Calu3 (cell line): ENCODE data around the gene ZNF524. TPM values are rescaled to one million over a fixed set of nuclear protein-coding genes. Genes with fewer than 3 reads are reported as not detected.

Experiments
- BruUV-seq: library from RNA; stranded (reverse); fragments of 400-500 nt; replicated peaks from 2 replicates; lab custom pipeline; 2021; lab: Mats Ljungman, UMichigan
- CTCF ChIA-PET: fragments of 300-600 bp; sonication (Branson Sonifier 250); formaldehyde crosslinking; loops from one replicate; lab custom pipeline; 2022; ENCODE audit warnings: antibody characterized with exemption; lab: Charles Lee
- DNase-seq: peaks from one replicate; pipeline ENCODE4 v3.0.0; 2022
- H3K27ac Mint-ChIP-seq: one replicate; pipeline ENCODE4 v1.8.0; 2022; ENCODE audit warnings: mixed read lengths; ENCODE audit not compliant: unreplicated experiment
- H3K27me3 Mint-ChIP-seq: one replicate; pipeline ENCODE4 v1.8.0; 2022; ENCODE audit warnings: mixed read lengths; ENCODE audit not compliant: unreplicated experiment
- H3K36me3 Mint-ChIP-seq: one replicate; pipeline ENCODE4 v1.8.0; 2022; ENCODE audit warnings: mild to moderate bottlenecking, moderate library complexity, mixed read lengths; ENCODE audit not compliant: insufficient read depth, unreplicated experiment
- H3K4me1 Mint-ChIP-seq: one replicate; pipeline ENCODE4 v1.8.0; 2022; ENCODE audit warnings: mild to moderate bottlenecking, low read depth, mixed read lengths; ENCODE audit not compliant: unreplicated experiment
- H3K4me3 Mint-ChIP-seq: one replicate; pipeline ENCODE4 v1.8.0; 2022; ENCODE audit warnings: mild to moderate bottlenecking, low read depth, moderate library complexity, mixed read lengths; ENCODE audit not compliant: unreplicated experiment
- H3K9me3 Mint-ChIP-seq: one replicate; pipeline ENCODE4 v1.8.0; 2022; ENCODE audit warnings: low read depth, mixed read lengths; ENCODE audit not compliant: unreplicated experiment
- CTCF ChIP-seq: fragments of 200-600 bp; IDR thresholded peaks from one replicate; pipeline ENCODE4 v1.8.0; 2022; ENCODE audit warnings: antibody characterized with exemption; ENCODE audit not compliant: unreplicated experiment
- intact Hi-C: fragments of 100-400 bp; cut with micrococcal nuclease; formaldehyde crosslinking; loops from one replicate; pipeline ENCODE4 v1.10.0; 2022; ENCODE audit not compliant: unreplicated experiment
- total RNA-seq: library from RNA; stranded (reverse); gene quantifications from 2 replicates; pipeline ENCODE4 v1.2.3, GENCODE V29; 2022

The ZNF524 gene
- total RNA-seq, 1 experiment from 2014 or later, result 18.5 TPM

GRCh38 chr19:55605207-55605636 lies 5.1 kb downstream of the ZNF524 start:
- H3K4me1 Mint-ChIP-seq, result peaks cover 34% of the 10 kb centered on the region
- intact Hi-C loops, result no loop called here
- no peaks in the 10 kb centered on the region for H3K9me3 Mint-ChIP-seq
- TF ChIP-seq CTCF, result no peak
- CTCF ChIA-PET, result interaction anchor here (0.6 to 1.8 kb wide), 8 partner anchors 18 to 1725 kb away, joined by 3 to 15 read pairs (median 4); partner anchors contain the start of gene PTPRH
- H3K27ac Mint-ChIP-seq, result peak overlapping the region; percentile 70
- H3K27me3 Mint-ChIP-seq, result no peaks in the 10 kb centered on the region
- no TSS peak for BruUV-seq
- peaks cover 64% of the 10 kb centered on the region for H3K36me3 Mint-ChIP-seq
- DNase-seq, result peak; percentile 99
- peak overlapping the region; percentile 86 for H3K4me3 Mint-ChIP-seq

GRCh38 chr19:55605637-55606470 lies 5.8 kb downstream of the ZNF524 start, which contains the start of gene ZNF865:
TSS of gene ZNF865 (plus strand) at chr19:55605647. CDS start at chr19:55613619, 7,972 bp downstream.
- CTCF ChIA-PET, result interaction anchor here (0.5 to 2.0 kb wide), 18 partner anchors 12 to 460 kb away, joined by 3 to 15 read pairs (median 4); partner anchors contain the start of genes NAT14, PTPRH and ZNF784
- DNase-seq, result peak; percentile 82
- peak within 1 kb of the TSS; percentile 86 for H3K4me3 Mint-ChIP-seq
- BruUV-seq, result no TSS peak
- peak within 1 kb of the TSS; percentile 84 for H3K27ac Mint-ChIP-seq
- TF ChIP-seq CTCF, result peak; percentile 85
- H3K27me3 Mint-ChIP-seq, result no peaks in the 10 kb centered on the region
- H3K9me3 Mint-ChIP-seq, result no peaks in the 10 kb centered on the region
- H3K4me1 Mint-ChIP-seq, result peaks cover 34% of the 10 kb centered on the region
- peaks cover 57% of the 10 kb centered on the region for H3K36me3 Mint-ChIP-seq
- intact Hi-C loops, result loop anchor here (1.0 to 2.0 kb wide), 2 partner anchors 57 to 90 kb away; no protein-coding TSS in a partner anchor

- no peak for TF ChIP-seq CTCF
These were observed 6.3 kb downstream of the ZNF524 start for GRCh38 chr19:55606471-55606787.

GRCh38 chr19:55606817-55607216 lies 6.7 kb downstream of the ZNF524 start:
- no peak for DNase-seq
- CTCF ChIA-PET, result interaction anchor here (0.6 to 2.0 kb wide), 13 partner anchors 11 to 461 kb away, joined by 3 to 15 read pairs (median 4); partner anchors contain the start of genes NAT14 and ZNF784
- Mint-ChIP-seq H3K27me3 (no peaks in the 10 kb centered on the region), H3K4me3 (peak overlapping the region; percentile 86), H3K27ac (peak overlapping the region; percentile 84), H3K36me3 (peaks cover 49% of the 10 kb centered on the region), H3K4me1 (peaks cover 28% of the 10 kb centered on the region), H3K9me3 (no peaks in the 10 kb centered on the region)
- BruUV-seq, result no TSS peak
- intact Hi-C loops, result loop anchor here (1.0 to 2.0 kb wide), 2 partner anchors 58 to 91 kb away; no protein-coding TSS in a partner anchor
- no peak for TF ChIP-seq CTCF

More at GRCh38 chr19:55606471-55606787, 6.3 kb downstream of the ZNF524 start:
- no peaks in the 10 kb centered on the region for H3K9me3 Mint-ChIP-seq
- peak overlapping the region; percentile 86 for H3K4me3 Mint-ChIP-seq
- TSS peak; percentile 27 for BruUV-seq
- CTCF ChIA-PET, result interaction anchor here (0.6 to 2.0 kb wide), 15 partner anchors 11 to 460 kb away, joined by 3 to 15 read pairs (median 4); partner anchors contain the start of genes NAT14 and ZNF784
- DNase-seq, result no peak
- H3K36me3 Mint-ChIP-seq, result peaks cover 53% of the 10 kb centered on the region
- H3K27me3 Mint-ChIP-seq, result no peaks in the 10 kb centered on the region
- intact Hi-C loops, result loop anchor here (1.0 to 2.0 kb wide), 2 partner anchors 58 to 90 kb away; no protein-coding TSS in a partner anchor
- peaks cover 28% of the 10 kb centered on the region for H3K4me1 Mint-ChIP-seq
- H3K27ac Mint-ChIP-seq, result peak overlapping the region; percentile 84
